Measurements from ENCODE around the gene TRIM9.

The TRIM9 gene

GRCh38 chr14:51095854-51096823, 1.2 kb upstream of the TRIM9 start:
- in situ Hi-C loops (cut with MboI; ENCODE audit: low pct_unique_long_range_greater_than_20kb, low sequenced_read_pairs, unreplicated experiment): no loop called here
- DNase-seq (ENCODE audit: low spot score): no peak
- no peak for TF ChIP-seq CTCF (IDR thresholded peaks at IDR 0.05; ENCODE audit: extremely low read depth, insufficient read depth, missing control alignments)

- no peak for DNase-seq (ENCODE audit: low spot score)
Observed at GRCh38 chr14:51094282-51094821, 553 bp downstream of the TRIM9 start.

GRCh38 chr14:51093371-51094281, 1.3 kb downstream of the TRIM9 start:
- in situ Hi-C loops (cut with MboI; ENCODE audit: low pct_unique_long_range_greater_than_20kb, low sequenced_read_pairs, unreplicated experiment): no loop called here
- DNase-seq (ENCODE audit: low spot score): peak; percentile 68
- peak; percentile 37 for TF ChIP-seq CTCF (IDR thresholded peaks at IDR 0.05; ENCODE audit: extremely low read depth, insufficient read depth, missing control alignments)

More at GRCh38 chr14:51094282-51094821, 553 bp downstream of the TRIM9 start:
- TF ChIP-seq CTCF (IDR thresholded peaks at IDR 0.05; ENCODE audit: extremely low read depth, insufficient read depth, missing control alignments): no peak
- in situ Hi-C loops (cut with MboI; ENCODE audit: low pct_unique_long_range_greater_than_20kb, low sequenced_read_pairs, unreplicated experiment): no loop called here

- TF ChIP-seq CTCF (IDR thresholded peaks at IDR 0.05; ENCODE audit: extremely low read depth, insufficient read depth, missing control alignments): no peak
Observed at GRCh38 chr14:51092965-51093364, 1.9 kb downstream of the TRIM9 start.

GRCh38 chr14:51089278-51089677, 5.6 kb downstream of the TRIM9 start:
- DNase-seq (ENCODE audit: low spot score): no peak
- TF ChIP-seq CTCF (IDR thresholded peaks at IDR 0.05; ENCODE audit: extremely low read depth, insufficient read depth, missing control alignments): no peak
- in situ Hi-C loops (cut with MboI; ENCODE audit: low pct_unique_long_range_greater_than_20kb, low sequenced_read_pairs, unreplicated experiment): no loop called here

More at GRCh38 chr14:51092965-51093364, 1.9 kb downstream of the TRIM9 start:
- DNase-seq (ENCODE audit: low spot score): no peak
- in situ Hi-C loops (cut with MboI; ENCODE audit: low pct_unique_long_range_greater_than_20kb, low sequenced_read_pairs, unreplicated experiment): no loop called here

- no peak for DNase-seq (ENCODE audit: low spot score)
- in situ Hi-C loops (cut with MboI; ENCODE audit: low pct_unique_long_range_greater_than_20kb, low sequenced_read_pairs, unreplicated experiment): no loop called here
- no peak for TF ChIP-seq CTCF (IDR thresholded peaks at IDR 0.05; ENCODE audit: extremely low read depth, insufficient read depth, missing control alignments)
Observed at GRCh38 chr14:51087031-51087441, 7.9 kb downstream of the TRIM9 start.

Measured in GM13977 (cell line).